ENCODE results near the gene DNAJC15.
A peak's percentile ranks its signal among the peaks of the same experiment; 100 is the strongest.
"Not testable (repeated sequence)": the region's sequence is repeated elsewhere in the genome, so short reads cannot be mapped to it uniquely, and the experiment has no call there.

DNAJC15 gene

GRCh38 chr13:42985312-42986175, 37.8 kb upstream of the DNAJC15 start:
- H3K27me3 ChIP-seq (ENCODE audit: insufficient read depth, low read length, poor library complexity, severe bottlenecking): no peaks in the 10 kb centered on the region
- no peak overlapping the region for H3K9ac ChIP-seq (ENCODE audit: low read depth, low read length, poor library complexity, severe bottlenecking)
- H4K20me1 ChIP-seq (ENCODE audit: insufficient read depth, low read length, poor library complexity, severe bottlenecking): no peaks in the 10 kb centered on the region
- no peaks in the 10 kb centered on the region for H3F3A ChIP-seq (ENCODE audit: low read depth)
- TF ChIP-seq EZH2phosphoT487 (IDR thresholded peaks at IDR 0.05; ENCODE audit: borderline replicate concordance): no peak
- no peak for TF ChIP-seq CTCF (conservative IDR thresholded peaks at IDR 0.05; ENCODE audit: low read length)
- no peak overlapping the region for H3K4me3 ChIP-seq (ENCODE audit: low read length, poor library complexity, severe bottlenecking)
- H3K4me2 ChIP-seq (ENCODE audit: low read depth, low read length, poor library complexity, severe bottlenecking): no peak overlapping the region
- no peaks in the 10 kb centered on the region for H3K36me3 ChIP-seq (ENCODE audit: insufficient read depth, low read length)
- no peaks in the 10 kb centered on the region for H3K9me2 ChIP-seq (replicated peaks; ENCODE audit: low read depth, low read length)
- H3K4me1 ChIP-seq (ENCODE audit: insufficient read depth, low read length, poor library complexity, severe bottlenecking): peaks cover 6% of the 10 kb centered on the region
- no peaks in the 10 kb centered on the region for H3K9me3 ChIP-seq (ENCODE audit: insufficient read depth, low read depth, low read length)
- no peaks in the 10 kb centered on the region for H3K79me2 ChIP-seq (ENCODE audit: insufficient read depth, low read length)
- no peak overlapping the region for H2AFZ ChIP-seq (ENCODE audit: low read length)

GRCh38 chr13:42986176-42986574, 37.2 kb upstream of the DNAJC15 start:
- Histone ChIP-seq H3K9ac (ENCODE audit: low read depth, low read length, poor library complexity, severe bottlenecking) (no peak overlapping the region), H3K9me2 (replicated peaks; ENCODE audit: low read depth, low read length) (no peaks in the 10 kb centered on the region), H3K79me2 (ENCODE audit: insufficient read depth, low read length) (no peaks in the 10 kb centered on the region), H3K4me3 (ENCODE audit: low read length, poor library complexity, severe bottlenecking) (no peak overlapping the region), H4K20me1 (ENCODE audit: insufficient read depth, low read length, poor library complexity, severe bottlenecking) (no peaks in the 10 kb centered on the region), H2AFZ (ENCODE audit: low read length) (no peak overlapping the region), H3K4me2 (ENCODE audit: low read depth, low read length, poor library complexity, severe bottlenecking) (no peak overlapping the region), H3K27me3 (ENCODE audit: insufficient read depth, low read length, poor library complexity, severe bottlenecking) (no peaks in the 10 kb centered on the region), H3K9me3 (ENCODE audit: insufficient read depth, low read depth, low read length) (no peaks in the 10 kb centered on the region), H3K4me1 (ENCODE audit: insufficient read depth, low read length, poor library complexity, severe bottlenecking) (peaks cover 13% of the 10 kb centered on the region), H3K36me3 (ENCODE audit: insufficient read depth, low read length) (no peaks in the 10 kb centered on the region), H3F3A (ENCODE audit: low read depth) (no peaks in the 10 kb centered on the region; the same call in 1 of the 2 replicates)
- TF ChIP-seq EZH2phosphoT487 (IDR thresholded peaks at IDR 0.05; ENCODE audit: borderline replicate concordance): no peak
- TF ChIP-seq CTCF (conservative IDR thresholded peaks at IDR 0.05; ENCODE audit: low read length): no peak

- TF ChIP-seq EZH2phosphoT487 (IDR thresholded peaks at IDR 0.05; ENCODE audit: borderline replicate concordance): no peak
- TF ChIP-seq CTCF (conservative IDR thresholded peaks at IDR 0.05; ENCODE audit: low read length): no peak
- Histone ChIP-seq H3K4me1 (ENCODE audit: insufficient read depth, low read length, poor library complexity, severe bottlenecking) (peaks cover 24% of the 10 kb centered on the region), H3K9me2 (replicated peaks; ENCODE audit: low read depth, low read length) (no peaks in the 10 kb centered on the region), H3K9me3 (ENCODE audit: insufficient read depth, low read depth, low read length) (no peaks in the 10 kb centered on the region), H4K20me1 (ENCODE audit: insufficient read depth, low read length, poor library complexity, severe bottlenecking) (no peaks in the 10 kb centered on the region), H3K9ac (ENCODE audit: low read depth, low read length, poor library complexity, severe bottlenecking) (peak overlapping the region; percentile 67), H3K36me3 (ENCODE audit: insufficient read depth, low read length) (no peaks in the 10 kb centered on the region), H3K4me3 (ENCODE audit: low read length, poor library complexity, severe bottlenecking) (peak overlapping the region; percentile 74), H2AFZ (ENCODE audit: low read length) (no peak overlapping the region), H3K27me3 (ENCODE audit: insufficient read depth, low read length, poor library complexity, severe bottlenecking) (no peaks in the 10 kb centered on the region), H3K79me2 (ENCODE audit: insufficient read depth, low read length) (no peaks in the 10 kb centered on the region), H3F3A (ENCODE audit: low read depth) (no peaks in the 10 kb centered on the region; the same call in 1 of the 2 replicates), H3K4me2 (ENCODE audit: low read depth, low read length, poor library complexity, severe bottlenecking) (peak overlapping the region; percentile 75)
Observed at GRCh38 chr13:42990291-42991232, 32.8 kb upstream of the DNAJC15 start.

- H3K79me2 ChIP-seq (ENCODE audit: insufficient read depth, low read length); H4K20me1 ChIP-seq (ENCODE audit: insufficient read depth, low read length, poor library complexity, severe bottlenecking); H3F3A ChIP-seq (ENCODE audit: low read depth); H3K9me2 ChIP-seq (replicated peaks; ENCODE audit: low read depth, low read length); H3K36me3 ChIP-seq (ENCODE audit: insufficient read depth, low read length); H3K27me3 ChIP-seq (ENCODE audit: insufficient read depth, low read length, poor library complexity, severe bottlenecking); H3K9me3 ChIP-seq (ENCODE audit: insufficient read depth, low read depth, low read length): not testable (repeated sequence)
- Histone ChIP-seq H3K9ac (ENCODE audit: low read depth, low read length, poor library complexity, severe bottlenecking) (peak overlapping the region; percentile 67), H3K4me2 (ENCODE audit: low read depth, low read length, poor library complexity, severe bottlenecking) (peak overlapping the region; percentile 75), H3K4me1 (ENCODE audit: insufficient read depth, low read length, poor library complexity, severe bottlenecking) (peaks cover 24% of the 10 kb centered on the region), H2AFZ (ENCODE audit: low read length) (peak overlapping the region; percentile 82), H3K4me3 (ENCODE audit: low read length, poor library complexity, severe bottlenecking) (peak overlapping the region; percentile 74)
Observed at GRCh38 chr13:42991233-42991897, 32.0 kb upstream of the DNAJC15 start.

Data from Loucy (cell line).